SK-N-SH (cell line): ENCODE results near the gene GHRL. TPM values are rescaled to one million over a fixed set of nuclear protein-coding genes. Genes with fewer than 3 reads are reported as not detected.
A peak's percentile ranks its signal among the peaks of the same experiment; 100 is the strongest.

Experiments used
- CTCF ChIA-PET: fragments of 300-600, 350-600 bp; formaldehyde crosslinking; extraction: SDS; loops from one replicate; lab custom pipeline; 2021; lab: Yijun Ruan, JAX
- POLR2A ChIA-PET: fragments of 350-600 bp; sonication (Branson Sonifier 250); formaldehyde crosslinking; extraction: SDS; loops from one replicate; lab custom pipeline; 2020; ENCODE audit warnings: antibody characterized with exemption, inconsistent platforms; lab: Yijun Ruan, JAX
- DNase-seq: peaks from one replicate; pipeline ENCODE4 v3.0.0; 2012
- H2AFZ ChIP-seq: fragments of 200-600 bp; sonication (generic); 2 replicates; pipeline ENCODE4 v1.8.1; 2016; ENCODE audit warnings: antibody characterized with exemption, mild to moderate bottlenecking, low read depth
- H3F3A ChIP-seq: fragments of 200-600 bp; sonication (generic); replicated peaks from 2 replicates; pipeline ENCODE3; 2016; ENCODE audit warnings: antibody characterized with exemption, mild to moderate bottlenecking; ENCODE audit not compliant: insufficient read depth
- H3K27ac ChIP-seq, 2 experiments: fragments of 200-500 bp in 1 of 2; fragments of 200-600 bp in 1 of 2; sonication (Bioruptor generic) in 1 of 2; sonication (generic), shearing (Covaris generic) in 1 of 2; 2 replicates each; pipeline versions ENCODE4 v1.5.1 to v1.6.1; 2014 to 2016; ENCODE audit warnings: low read depth in 2 of 2, inconsistent platforms in 1 of 2, low read length in 1 of 2, mild to moderate bottlenecking in 1 of 2, mixed read lengths in 1 of 2
- H3K27me3 ChIP-seq: fragments of 200-600 bp; sonication (generic), shearing (Covaris generic); 2 replicates; pipeline ENCODE4 v1.6.1; 2016; ENCODE audit warnings: mixed run types; ENCODE audit not compliant: insufficient read depth
- H3K36me3 ChIP-seq, 2 experiments: fragments of 200-500 bp in 1 of 2; fragments of 200-600 bp in 1 of 2; sonication (Bioruptor generic) in 1 of 2; sonication (generic) in 1 of 2; replicated peaks in 1 of 2; 2 replicates each; pipeline versions ENCODE3 to v1.5.1; 2014 to 2016; ENCODE audit warnings: low read length in 1 of 2, mild to moderate bottlenecking in 1 of 2; ENCODE audit not compliant: insufficient read depth in 2 of 2, control insufficient read depth in 1 of 2
- H3K4me1 ChIP-seq, 2 experiments: fragments of 200-500 bp in 1 of 2; fragments of 200-600 bp in 1 of 2; sonication (Bioruptor generic) in 1 of 2; sonication (generic), shearing (Covaris generic) in 1 of 2; 2 replicates each; pipeline versions ENCODE4 v1.5.1 to v1.6.1; 2014 to 2016; ENCODE audit warnings: low read depth in 1 of 2, low read length in 1 of 2, mixed run types in 1 of 2; ENCODE audit not compliant: insufficient read depth in 2 of 2, control insufficient read depth in 1 of 2
- H3K4me2 ChIP-seq: fragments of 200-600 bp; sonication (generic), shearing (Covaris generic); 2 replicates; pipeline ENCODE4 v1.6.1; 2017; ENCODE audit warnings: mixed run types
- H3K4me3 ChIP-seq, 2 experiments: fragments of 200-500 bp in 1 of 2; fragments of 200-600 bp in 1 of 2; sonication (Bioruptor generic) in 1 of 2; sonication (generic), shearing (Covaris generic) in 1 of 2; 2 replicates each; pipeline versions ENCODE4 v1.5.1 to v1.8.1; 2014 to 2016; ENCODE audit warnings: low read depth in 2 of 2, inconsistent platforms in 1 of 2, low read length in 1 of 2, mild to moderate bottlenecking in 1 of 2, mixed read lengths in 1 of 2, moderate library complexity in 1 of 2
- H3K79me2 ChIP-seq: fragments of 200-600 bp; sonication (generic); 2 replicates; pipeline ENCODE4 v1.8.1; 2017; ENCODE audit warnings: mild to moderate bottlenecking; ENCODE audit not compliant: insufficient read depth
- H3K9ac ChIP-seq: fragments of 200-600 bp; sonication (generic); 2 replicates; pipeline ENCODE4 v1.6.1; 2017; ENCODE audit warnings: mixed run types
- H3K9me2 ChIP-seq: fragments of 200-600 bp; sonication (generic); 2 replicates; pipeline ENCODE4 v1.6.1; 2017; ENCODE audit warnings: mixed run types
- H3K9me3 ChIP-seq: fragments of 200-600 bp; sonication (generic); 2 replicates; pipeline ENCODE4 v1.6.1; 2017; ENCODE audit warnings: mixed run types, mild to moderate bottlenecking, moderate library complexity
- H4K20me1 ChIP-seq: fragments of 200-600 bp; sonication (generic); 2 replicates; pipeline ENCODE4 v1.6.1; 2017; ENCODE audit warnings: mild to moderate bottlenecking, mixed run types; ENCODE audit not compliant: insufficient read depth
- CHD2 ChIP-seq: fragments of 150-350 bp; IDR thresholded peaks from 2 replicates; pipeline ENCODE4 v1.6.1; 2018; ENCODE audit warnings: low read length; ENCODE audit not compliant: partially characterized antibody
- CTCF ChIP-seq: fragments of 200-600 bp; sonication (generic); IDR thresholded peaks from 2 replicates; pipeline ENCODE4 v1.6.1; 2017; ENCODE audit warnings: antibody characterized with exemption, mild to moderate bottlenecking, moderate library complexity
- ELF1 ChIP-seq: IDR thresholded peaks from 2 replicates; pipeline ENCODE4 v1.4.0; 2012
- EP300 ChIP-seq, 2 experiments: IDR thresholded peaks; 2 replicates each; pipeline versions ENCODE4 v1.4.0 to v1.6.1; 2012; ENCODE audit warnings: borderline replicate concordance in 1 of 2, low read depth in 1 of 2, low read length in 1 of 2
- FOSL2 ChIP-seq: IDR thresholded peaks from 2 replicates; pipeline ENCODE4 v1.4.0; 2012; ENCODE audit warnings: low read depth, mild to moderate bottlenecking, moderate library complexity, borderline replicate concordance
- FOXM1 ChIP-seq: IDR thresholded peaks from 2 replicates; pipeline ENCODE4 v1.4.0; 2012; ENCODE audit warnings: low read depth, mild to moderate bottlenecking
- GATA2 ChIP-seq: sonication (generic); formaldehyde crosslinking; IDR thresholded peaks from 2 replicates; pipeline ENCODE4 v1.5.0; 2020; ENCODE audit warnings: mild to moderate bottlenecking, missing genetic modification reagents
- IRF3 ChIP-seq: fragments of 150-350 bp; IDR thresholded peaks from 2 replicates; pipeline ENCODE4 v1.6.1; 2016; ENCODE audit warnings: mild to moderate bottlenecking, low read depth, low read length
- MAX ChIP-seq: IDR thresholded peaks from 2 replicates; pipeline ENCODE4 v1.4.0; 2012; ENCODE audit warnings: low read depth
- MXI1 ChIP-seq: IDR thresholded peaks from 2 replicates; pipeline ENCODE4 v1.6.1; 2012; ENCODE audit warnings: mild to moderate bottlenecking, low read depth, low read length, improper control_type of control experiment
- PBX3 ChIP-seq: IDR thresholded peaks from 2 replicates; pipeline ENCODE4; 2012
- RCOR1 ChIP-seq: fragments of 150-350 bp; IDR thresholded peaks from 2 replicates; pipeline ENCODE4 v1.6.1; 2017; ENCODE audit warnings: antibody characterized with exemption, low read length
- REST ChIP-seq: IDR thresholded peaks from 2 replicates; pipeline ENCODE4 v1.6.1; 2012; ENCODE audit warnings: mild to moderate bottlenecking, low read depth, low read length, moderate library complexity
- RFX5 ChIP-seq: IDR thresholded peaks from 2 replicates; pipeline ENCODE4 v1.6.1; 2012; ENCODE audit warnings: mild to moderate bottlenecking, improper control_type of control experiment, low read length
- RXRA ChIP-seq: IDR thresholded peaks from 2 replicates; pipeline ENCODE4 v1.4.0; 2012; ENCODE audit warnings: low read depth, mild to moderate bottlenecking, borderline replicate concordance
- ZBTB33 ChIP-seq: IDR thresholded peaks from 2 replicates; pipeline ENCODE4 v1.4.0; 2012; ENCODE audit warnings: low read depth, borderline replicate concordance
- WGBS: methylation state at CpG from one replicate; pipeline ENCODE4 v1.1.6; 2017; ENCODE audit warnings: low lambda C conversion rate; 5-methylcytosine and 5-hydroxymethylcytosine counted together
- polyA plus RNA-seq, 3 experiments: library from polyadenylated mRNA; depleted of rRNA; stranded (reverse); fragments of >200 nt; gene quantifications; 2 replicates each; pipeline ENCODE4 v1.2.3, GENCODE V29; 2012

The GHRL gene
- polyA plus RNA-seq, 1 of the 3 experiments (the other 2 are of a cell fraction), result not detected

GRCh38 chr3:10272977-10273376 lies 19.8 kb downstream of the GHRL start:
- peaks cover 97% of the 10 kb centered on the region for H3K79me2 ChIP-seq
- no peak overlapping the region for H3K4me3 ChIP-seq
- 96% methylated on average over 2 of the region's 2 CpGs for WGBS

More at GRCh38 chr3:10272977-10273376, 19.8 kb downstream of the GHRL start:
- ChIA-PET CTCF (interaction anchor here (0.7 kb wide), 1 partner anchor 9 kb away, joined by 3 read pairs; no protein-coding TSS in a partner anchor), POLR2A (no interaction called here)
- Histone ChIP-seq H3K36me3 (peaks cover 23 to 31% of the 10 kb centered on the region in 2 experiments), H3K9ac (no peak overlapping the region), H3K4me2 (0 out of 2 replicates have a peak overlapping the region, but pooled peaks have one; percentile 2), H3K4me1 (peaks cover 0 to 6% of the 10 kb centered on the region in 2 experiments; a peak in 1 of 4 replicates), H3K9me2 (no peaks in the 10 kb centered on the region), H3F3A (peaks cover 4% of the 10 kb centered on the region), H3K27ac (no peak overlapping the region), H3K27me3 (no peaks in the 10 kb centered on the region), H3K9me3 (no peaks in the 10 kb centered on the region), H4K20me1 (peaks cover 32% of the 10 kb centered on the region), H2AFZ (no peak overlapping the region)
- no peak for DNase-seq
- TF ChIP-seq IRF3, result no peak
- TF ChIP-seq RFX5, result no peak
- TF ChIP-seq RCOR1, result no peak
- no peak for TF ChIP-seq FOXM1
- TF ChIP-seq REST, result no peak
- no peak for TF ChIP-seq MXI1
- no peak for TF ChIP-seq FOSL2
- no peak for TF ChIP-seq MAX
- TF ChIP-seq CHD2, result no peak
- no peak for TF ChIP-seq ELF1
- no peak for TF ChIP-seq CTCF
- no peak for TF ChIP-seq RXRA
- no peak for TF ChIP-seq PBX3
- no peak for TF ChIP-seq GATA2 (CRISPR knock-in tag)
- TF ChIP-seq EP300 (IDR thresholded peaks at IDR 0.05; ENCODE audit: borderline replicate concordance in 1 of 2, low read depth in 1 of 2, low read length in 1 of 2), result no peak
- no peak for TF ChIP-seq ZBTB33
